SK-MEL-5 (cell line): ENCODE data around the gene KIF20B. TPM values are rescaled to one million over a fixed set of nuclear protein-coding genes. Genes with fewer than 3 reads are reported as not detected.
"Not testable (repeated sequence)": the region's sequence is repeated elsewhere in the genome, so short reads cannot be mapped to it uniquely, and the experiment has no call there.

Experiments used
- DNase-seq: peaks from one replicate; pipeline ENCODE4 v3.0.0-alpha.2; 2016; ENCODE audit warnings: low read depth, low spot score
- in situ Hi-C: cut with HindIII; loops from 2 replicates; pipeline ENCODE4 v1.10.0; 2016; ENCODE audit warnings: low sequenced_read_pairs, high pct_unique_total_duplicates, low pct_unique_long_range_greater_than_20kb
- total RNA-seq: library from RNA; depleted of rRNA; stranded (reverse); fragments of >200 nt; shearing (Covaris generic); gene quantifications from 2 replicates; pipeline ENCODE4 v1.2.3, GENCODE V29; 2014

Gene KIF20B
- total RNA-seq, 1 experiment from 2014 or later, result 10.5 TPM

GRCh38 chr10:89741126-89741762 is 39.9 kb downstream of the KIF20B start:
- in situ Hi-C loops, result no loop called here

GRCh38 chr10:89744026-89744425 is 42.6 kb downstream of the KIF20B start:
- DNase-seq, result no peak
- in situ Hi-C loops, result no loop called here

More at GRCh38 chr10:89741126-89741762, 39.9 kb downstream of the KIF20B start:
- DNase-seq, result no peak

- in situ Hi-C loops, result no loop called here
- no peak for DNase-seq
These were observed 44.5 kb downstream of the KIF20B start for GRCh38 chr10:89745903-89746302.

GRCh38 chr10:89750441-89750840 is 49.1 kb downstream of the KIF20B start:
- DNase-seq, result no peak
- in situ Hi-C loops, result no loop called here

- DNase-seq, result no peak
- in situ Hi-C loops, result no loop called here
These were observed 54.0 kb downstream of the KIF20B start for GRCh38 chr10:89755374-89755773.

- in situ Hi-C loops, result no loop called here
- no peak for DNase-seq
These were observed 58.1 kb downstream of the KIF20B start for GRCh38 chr10:89759531-89759930.

GRCh38 chr10:89763671-89764070 is 62.3 kb downstream of the KIF20B start:
- in situ Hi-C loops, result not testable (repeated sequence)

GRCh38 chr10:89771684-89772083 is 70.3 kb downstream of the KIF20B start:
- in situ Hi-C loops, result no loop called here
- DNase-seq, result no peak

More at GRCh38 chr10:89763671-89764070, 62.3 kb downstream of the KIF20B start:
- DNase-seq, result not testable (repeated sequence)

GRCh38 chr10:89773081-89773480 is 71.7 kb downstream of the KIF20B start:
- DNase-seq, result no peak
- in situ Hi-C loops, result no loop called here

- in situ Hi-C loops, result no loop called here
- no peak for DNase-seq
These were observed 75.3 kb downstream of the KIF20B start for GRCh38 chr10:89776665-89777064.

GRCh38 chr10:89782470-89782869 is 81.1 kb downstream of the KIF20B start:
- no peak for DNase-seq
- in situ Hi-C loops, result no loop called here

GRCh38 chr10:89783406-89783805 is 82.0 kb downstream of the KIF20B start:
- no peak for DNase-seq
- in situ Hi-C loops, result no loop called here

GRCh38 chr10:89785095-89785494 is 83.7 kb downstream of the KIF20B start:
- peak; percentile 19 for DNase-seq

GRCh38 chr10:89789188-89789877 is 87.9 kb downstream of the KIF20B start:
- DNase-seq, result no peak
- in situ Hi-C loops, result no loop called here

More at GRCh38 chr10:89785095-89785494, 83.7 kb downstream of the KIF20B start:
- in situ Hi-C loops, result no loop called here

GRCh38 chr10:89792187-89792586 is 90.8 kb downstream of the KIF20B start:
- no peak for DNase-seq
- in situ Hi-C loops, result no loop called here

GRCh38 chr10:89793649-89794254 is 92.4 kb downstream of the KIF20B start:
- in situ Hi-C loops, result no loop called here

GRCh38 chr10:89795840-89796239 is 94.5 kb downstream of the KIF20B start:
- DNase-seq, result no peak
- in situ Hi-C loops, result no loop called here

More at GRCh38 chr10:89793649-89794254, 92.4 kb downstream of the KIF20B start:
- peak; percentile 77 for DNase-seq

GRCh38 chr10:89798092-89798491 is 96.7 kb downstream of the KIF20B start:
- in situ Hi-C loops, result no loop called here
- DNase-seq, result no peak

GRCh38 chr10:89799573-89799972 is 98.2 kb downstream of the KIF20B start:
- no peak for DNase-seq
- in situ Hi-C loops, result no loop called here
